NCI-H82 treated with DMSO at 0.1 percent for 48 hours (cell line): ENCODE measurements around the gene PDCD1.
"Not testable (repeated sequence)": the region's sequence is repeated elsewhere in the genome, so short reads cannot be mapped to it uniquely, and the experiment has no call there.

Experiments used
- DNase-seq: peaks from one replicate; lab custom pipeline; 2025; ENCODE audit not compliant: unreplicated experiment; lab: John Stamatoyannopoulos, UW

The PDCD1 gene

GRCh38 chr2:241879326-241879725, 20.6 kb upstream of the PDCD1 start:
- DNase-seq = no peak

- peak; percentile 59 for DNase-seq
These were observed 19.6 kb upstream of the PDCD1 start for GRCh38 chr2:241877989-241878970.

- no peak for DNase-seq
These were observed 18.5 kb upstream of the PDCD1 start for GRCh38 chr2:241877197-241877685.

- no peak for DNase-seq
These were observed 18.0 kb upstream of the PDCD1 start for GRCh38 chr2:241876528-241877196.

GRCh38 chr2:241875754-241876527, 17.2 kb upstream of the PDCD1 start:
- not testable (repeated sequence) for DNase-seq

- DNase-seq = no peak
These were observed 15.7 kb upstream of the PDCD1 start for GRCh38 chr2:241874277-241874925.

- DNase-seq = no peak
These were observed 15.1 kb upstream of the PDCD1 start for GRCh38 chr2:241873803-241874110.

GRCh38 chr2:241873081-241873802, 14.5 kb upstream of the PDCD1 start:
- DNase-seq = no peak

- DNase-seq = no peak
These were observed 13.6 kb upstream of the PDCD1 start for GRCh38 chr2:241872313-241872642.

- no peak for DNase-seq
These were observed 13.0 kb upstream of the PDCD1 start for GRCh38 chr2:241871538-241872312.

- no peak for DNase-seq
These were observed 12.2 kb upstream of the PDCD1 start for GRCh38 chr2:241870611-241871537.

- no peak for DNase-seq
These were observed 11.4 kb upstream of the PDCD1 start for GRCh38 chr2:241870081-241870541.

GRCh38 chr2:241869087-241869961, 10.6 kb upstream of the PDCD1 start, which contains the start of gene RTP5:
Gene RTP5, plus strand, starts transcription at chr2:241869729. Its CDS starts 28 bp downstream, at chr2:241869757.
- DNase-seq = no peak

- DNase-seq = no peak
These were observed 10.0 kb upstream of the PDCD1 start for GRCh38 chr2:241868661-241869081.

GRCh38 chr2:241867776-241868420, 9.2 kb upstream of the PDCD1 start:
- no peak for DNase-seq

- DNase-seq = no peak
These were observed 8.3 kb upstream of the PDCD1 start for GRCh38 chr2:241866790-241867645.
